Esophagus squamous epithelium (tissue), 4 donors: ENCODE measurements around the gene STON2.

Source experiments
- POLR2A ChIP-seq, 4 donors: fragments of 450-650 bp; IDR thresholded peaks; one replicate each; pipeline ENCODE4 v1.6.1; 2017; ENCODE audit warnings: antibody characterized with exemption in 4 of 4, mild to moderate bottlenecking in 4 of 4, moderate library complexity in 3 of 4
- TF ChIP-seq, protein P1 (sequence below), 6 experiments: fragments of 450-650 bp in 4 of 6; fragments of 200-600 bp in 2 of 6; sonication (generic) in 2 of 6; IDR thresholded peaks; one replicate each; pipeline ENCODE4 v1.5.1; 2016 to 2019; ENCODE audit warnings: antibody characterized with exemption in 6 of 6, mild to moderate bottlenecking in 4 of 6, moderate library complexity in 4 of 6

DNA sequence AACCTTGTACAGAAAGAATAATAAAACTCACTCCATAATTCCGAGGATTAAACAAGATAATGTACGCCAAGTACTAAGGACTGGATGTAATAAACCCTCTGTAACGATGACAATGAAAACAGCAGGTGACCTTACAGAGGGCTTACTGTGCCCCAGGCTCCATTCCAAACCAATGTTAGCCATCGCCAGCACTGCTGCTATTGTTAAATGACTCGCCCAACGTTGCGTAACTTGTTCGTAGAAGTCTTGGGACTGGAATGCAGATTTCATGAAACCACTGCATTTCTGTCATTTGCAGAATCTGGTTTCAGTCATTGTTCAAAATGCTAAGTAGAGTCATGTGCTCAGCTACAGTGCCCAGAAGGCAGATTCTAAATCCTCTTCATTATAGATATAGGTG, 728 bp upstream of the STON2 start:
- TF ChIP-seq, protein P1, sequence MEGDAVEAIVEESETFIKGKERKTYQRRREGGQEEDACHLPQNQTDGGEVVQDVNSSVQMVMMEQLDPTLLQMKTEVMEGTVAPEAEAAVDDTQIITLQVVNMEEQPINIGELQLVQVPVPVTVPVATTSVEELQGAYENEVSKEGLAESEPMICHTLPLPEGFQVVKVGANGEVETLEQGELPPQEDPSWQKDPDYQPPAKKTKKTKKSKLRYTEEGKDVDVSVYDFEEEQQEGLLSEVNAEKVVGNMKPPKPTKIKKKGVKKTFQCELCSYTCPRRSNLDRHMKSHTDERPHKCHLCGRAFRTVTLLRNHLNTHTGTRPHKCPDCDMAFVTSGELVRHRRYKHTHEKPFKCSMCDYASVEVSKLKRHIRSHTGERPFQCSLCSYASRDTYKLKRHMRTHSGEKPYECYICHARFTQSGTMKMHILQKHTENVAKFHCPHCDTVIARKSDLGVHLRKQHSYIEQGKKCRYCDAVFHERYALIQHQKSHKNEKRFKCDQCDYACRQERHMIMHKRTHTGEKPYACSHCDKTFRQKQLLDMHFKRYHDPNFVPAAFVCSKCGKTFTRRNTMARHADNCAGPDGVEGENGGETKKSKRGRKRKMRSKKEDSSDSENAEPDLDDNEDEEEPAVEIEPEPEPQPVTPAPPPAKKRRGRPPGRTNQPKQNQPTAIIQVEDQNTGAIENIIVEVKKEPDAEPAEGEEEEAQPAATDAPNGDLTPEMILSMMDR (IDR thresholded peaks at IDR 0.05): no peak
- no peak for TF ChIP-seq POLR2A (IDR thresholded peaks at IDR 0.05)
